Activated CD8-positive, alpha-beta T cell treated with anti-CD3 and anti-CD28 coated beads for 36 hours (primary cell): ENCODE measurements around the gene EP300. TPM values are rescaled to one million over a fixed set of nuclear protein-coding genes. Genes with fewer than 3 reads are reported as not detected.

Experiments used
- ATAC-seq: fragments of 200-7000 bp; cut with Tn5 transposase; one replicate; pipeline ENCODE4 v1.10.0; 2021; ENCODE audit warnings: mild to moderate bottlenecking, moderate library complexity
- CTCF ChIA-PET: fragments of 350-600 bp; sonication (Branson Sonifier 250); formaldehyde crosslinking; loops from one replicate; lab custom pipeline; 2021; ENCODE audit warnings: antibody characterized with exemption; lab: Charles Lee
- POLR2A ChIA-PET: fragments of 350-600 bp; sonication (Branson Sonifier 250); formaldehyde crosslinking; loops from one replicate; lab custom pipeline; 2021; ENCODE audit warnings: antibody characterized with exemption; lab: Charles Lee
- DNase-seq: peaks from one replicate; pipeline ENCODE4 v3.0.0-alpha.2; 2020
- H3K27ac Mint-ChIP-seq: one replicate; pipeline ENCODE4 v1.8.0; 2021; ENCODE audit warnings: mild to moderate bottlenecking, mixed read lengths
- H3K27me3 Mint-ChIP-seq: one replicate; pipeline ENCODE4 v1.8.0; 2021; ENCODE audit warnings: mixed read lengths
- H3K36me3 Mint-ChIP-seq: one replicate; pipeline ENCODE4 v1.8.0; 2021; ENCODE audit warnings: low read depth, mixed read lengths
- H3K4me1 Mint-ChIP-seq: one replicate; pipeline ENCODE4 v1.8.0; 2021; ENCODE audit warnings: low read depth, mixed read lengths
- H3K4me3 Mint-ChIP-seq: one replicate; pipeline ENCODE4 v1.8.0; 2021; ENCODE audit warnings: mild to moderate bottlenecking, moderate library complexity, mixed read lengths
- H3K9me3 Mint-ChIP-seq: one replicate; pipeline ENCODE4 v1.8.0; 2021; ENCODE audit warnings: mixed read lengths
- CTCF ChIP-seq: fragments of 200-600 bp; IDR thresholded peaks from one replicate; pipeline ENCODE4 v1.8.0; 2022; ENCODE audit warnings: antibody characterized with exemption, mild to moderate bottlenecking
- intact Hi-C: fragments of 100-400 bp; cut with micrococcal nuclease; formaldehyde crosslinking; loops from one replicate; pipeline ENCODE4 v1.10.0; 2022
- total RNA-seq, 2 experiments: library from RNA; stranded (reverse); gene quantifications; one replicate each; pipeline ENCODE4 v1.2.3, GENCODE V29; 2021

The EP300 gene
- total RNA-seq, 2 experiments from 2014 or later, result 39.6 to 39.7 TPM

GRCh38 chr22:41223535-41223934 is 131.1 kb downstream of the EP300 start:
- intact Hi-C loops, result no loop called here
- Mint-ChIP-seq H3K4me1 (peaks cover 3% of the 10 kb centered on the region), H3K4me3 (no peak overlapping the region), H3K36me3 (peaks cover 35% of the 10 kb centered on the region), H3K9me3 (no peaks in the 10 kb centered on the region), H3K27me3 (no peaks in the 10 kb centered on the region), H3K27ac (no peak overlapping the region)
- DNase-seq (no peak), ATAC-seq (no peak)
- CTCF ChIA-PET, result interaction anchor here (1.0 kb wide), 1 partner anchor 15 kb away, joined by 4 read pairs; no protein-coding TSS in a partner anchor
- TF ChIP-seq CTCF, result no peak
- POLR2A ChIA-PET, result interaction anchor here (1.1 to 2.3 kb wide), 3 partner anchors 8 to 15 kb away, joined by 3 to 8 read pairs (median 3); no protein-coding TSS in a partner anchor

- no peak overlapping the region for H3K27ac Mint-ChIP-seq
- ChIA-PET POLR2A (interaction anchor here (0.6 to 1.2 kb wide), 2 partner anchors 10 to 13 kb away, joined by 3 to 4 read pairs; no protein-coding TSS in a partner anchor), CTCF (interaction anchor here (4.0 kb wide), 1 partner anchor 11 kb away, joined by 15 read pairs; no protein-coding TSS in a partner anchor)
- intact Hi-C loops, result no loop called here
- no peaks in the 10 kb centered on the region for H3K9me3 Mint-ChIP-seq
- H3K27me3 Mint-ChIP-seq, result no peaks in the 10 kb centered on the region
- DNase-seq (no peak), ATAC-seq (no peak)
- no peak for TF ChIP-seq CTCF
- no peaks in the 10 kb centered on the region for H3K4me1 Mint-ChIP-seq
- peaks cover 28% of the 10 kb centered on the region for H3K36me3 Mint-ChIP-seq
- no peak overlapping the region for H3K4me3 Mint-ChIP-seq
Observed at GRCh38 chr22:41226723-41227655, 134.6 kb downstream of the EP300 start.

GRCh38 chr22:41229215-41229614 is 136.8 kb downstream of the EP300 start:
- intact Hi-C loops, result no loop called here
- ChIA-PET CTCF (interaction anchor here (1.0 to 1.7 kb wide), 2 partner anchors 8 to 17 kb away, joined by 3 to 4 read pairs; no protein-coding TSS in a partner anchor), POLR2A (interaction anchor here (1.2 to 1.5 kb wide), 2 partner anchors 9 to 12 kb away, joined by 3 to 4 read pairs; no protein-coding TSS in a partner anchor)
- no peak for ATAC-seq
- Mint-ChIP-seq H3K4me3 (no peak overlapping the region), H3K27me3 (no peaks in the 10 kb centered on the region), H3K36me3 (peaks cover 23% of the 10 kb centered on the region), H3K4me1 (no peaks in the 10 kb centered on the region), H3K9me3 (no peaks in the 10 kb centered on the region), H3K27ac (no peak overlapping the region)
- no peak for TF ChIP-seq CTCF
- no peak for DNase-seq

Other genes starting within 250 kb of the EP300 start
- 100 to 1,000 TPM; 237 to 249 TPM for gene ST13, start 236.0 kb upstream of the EP300 start, total RNA-seq
- 10 to 100 TPM; 24.4 to 25.5 TPM for gene XPNPEP3, start 235.4 kb upstream of the EP300 start, total RNA-seq
- not detected for gene DNAJB7, start 230.5 kb upstream of the EP300 start, total RNA-seq
- gene RBX1, start 141.2 kb upstream of the EP300 start, total RNA-seq, result 10 to 100 TPM; 90.4 to 92.8 TPM
- 10 to 100 TPM; 25.6 to 28.3 TPM for gene L3MBTL2, start 112.7 kb downstream of the EP300 start, total RNA-seq
- under 1 TPM in 1 of 2 experiments, not detected in 1; 0.23 TPM for gene CHADL, start 148.3 kb downstream of the EP300 start, total RNA-seq
- 100 to 1,000 TPM; 150 to 151 TPM for gene RANGAP1, start 193.6 kb downstream of the EP300 start, total RNA-seq
- 10 to 100 TPM; 46.1 to 47.9 TPM for gene ZC3H7B, start 208.9 kb downstream of the EP300 start, total RNA-seq